Measurements from ENCODE around the gene GIT1.
A peak's percentile ranks its signal among the peaks of the same experiment; 100 is the strongest.

The GIT1 gene

DNA sequence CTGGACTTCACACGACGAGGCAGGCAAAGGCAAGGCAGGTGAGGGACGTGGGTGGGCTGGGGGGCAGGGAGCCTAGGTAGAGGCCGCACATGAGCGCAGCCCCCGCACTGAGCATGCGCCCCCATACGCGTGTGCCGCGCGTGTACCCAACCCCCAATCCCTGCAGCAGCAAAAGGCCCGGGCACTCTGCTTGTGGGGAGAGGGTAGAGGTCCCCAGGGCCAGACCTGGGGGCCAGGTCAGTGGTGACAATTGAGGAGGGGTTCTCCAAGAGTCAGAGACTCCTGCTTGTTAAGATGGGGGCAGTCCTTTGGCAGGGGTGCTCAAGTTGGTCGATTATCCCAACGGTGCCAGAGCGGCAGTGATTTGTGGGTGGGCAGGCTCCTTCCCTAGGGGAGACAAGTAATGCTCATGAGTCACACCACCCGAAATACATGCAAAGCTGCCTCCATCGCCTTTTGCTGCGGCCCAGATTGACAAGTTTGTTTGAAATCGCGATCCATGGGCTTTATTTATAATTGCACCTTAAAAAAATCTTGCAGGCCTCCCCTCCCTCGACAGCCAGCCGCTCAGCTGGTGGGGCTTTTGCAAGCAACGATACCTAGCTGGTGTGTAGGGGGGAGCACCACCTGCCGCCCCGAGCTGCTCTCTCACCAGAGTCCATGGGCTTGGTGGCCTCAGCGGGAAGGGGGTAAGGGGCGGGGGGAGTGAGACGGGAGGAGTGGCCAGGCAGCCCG, 1.1 kb upstream of the GIT1 start:
- Mint-ChIP-seq H3K27ac (peak overlapping the region; percentile 88), H3K36me3 (no peaks in the 10 kb centered on the region), H3K4me1 (peaks cover 76% of the 10 kb centered on the region), H3K9me3 (no peaks in the 10 kb centered on the region), H3K4me3 (peak overlapping the region; percentile 80)
- ATAC-seq (no peak), DNase-seq (ENCODE audit: low spot score in 2 of 2) (no peak)

DNA sequence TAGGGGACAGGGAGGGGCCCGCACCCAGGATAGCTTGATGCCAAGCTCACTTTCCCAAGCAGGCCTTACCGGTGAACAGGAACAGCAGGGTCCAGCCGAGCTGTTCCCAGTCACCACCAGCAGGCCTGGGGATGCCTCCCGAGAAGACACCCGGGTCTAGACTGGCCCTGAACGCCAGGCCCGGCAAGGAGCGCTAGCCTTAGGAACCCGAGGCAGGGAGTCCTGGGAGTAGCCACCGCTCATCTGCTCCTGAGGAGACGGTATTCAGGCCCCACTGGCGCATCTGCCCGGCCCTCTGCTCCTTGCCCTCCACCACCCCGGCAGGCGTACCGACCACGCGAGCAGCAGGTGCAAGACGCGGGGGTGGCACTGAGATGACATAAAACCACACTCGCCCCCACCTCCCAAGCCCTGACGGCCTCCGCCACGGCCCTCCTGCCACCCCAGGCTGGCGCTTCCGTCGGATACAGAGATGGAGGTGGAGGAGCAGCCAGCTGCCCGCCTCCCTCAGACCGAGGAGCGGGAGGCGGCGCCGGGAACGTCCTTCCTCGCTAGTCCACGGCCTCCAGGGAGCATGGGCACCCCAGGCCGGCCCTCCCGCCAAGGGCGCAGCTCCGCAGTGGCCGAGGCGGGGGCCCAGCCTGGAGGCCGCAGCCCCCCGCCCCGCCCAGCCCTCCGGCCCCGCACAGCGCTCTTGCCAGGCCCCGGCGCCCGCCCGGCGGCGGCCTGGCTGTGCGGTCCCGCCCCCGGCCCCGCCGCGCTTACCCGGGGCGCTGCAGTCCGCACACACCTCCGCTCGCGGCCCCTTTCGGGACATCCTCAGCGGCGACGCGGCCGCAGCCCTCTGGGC, 661 bp downstream of the GIT1 start:
- Mint-ChIP-seq H3K4me1 (peaks cover 79% of the 10 kb centered on the region), H3K36me3 (no peaks in the 10 kb centered on the region), H3K27ac (peak overlapping the region; percentile 90), H3K9me3 (no peaks in the 10 kb centered on the region), H3K4me3 (peak overlapping the region; percentile 90)
- DNase-seq (ENCODE audit: low spot score in 2 of 2) (peak in 1 of 2 donors; percentile 77), ATAC-seq (peak; percentile 48)

DNA sequence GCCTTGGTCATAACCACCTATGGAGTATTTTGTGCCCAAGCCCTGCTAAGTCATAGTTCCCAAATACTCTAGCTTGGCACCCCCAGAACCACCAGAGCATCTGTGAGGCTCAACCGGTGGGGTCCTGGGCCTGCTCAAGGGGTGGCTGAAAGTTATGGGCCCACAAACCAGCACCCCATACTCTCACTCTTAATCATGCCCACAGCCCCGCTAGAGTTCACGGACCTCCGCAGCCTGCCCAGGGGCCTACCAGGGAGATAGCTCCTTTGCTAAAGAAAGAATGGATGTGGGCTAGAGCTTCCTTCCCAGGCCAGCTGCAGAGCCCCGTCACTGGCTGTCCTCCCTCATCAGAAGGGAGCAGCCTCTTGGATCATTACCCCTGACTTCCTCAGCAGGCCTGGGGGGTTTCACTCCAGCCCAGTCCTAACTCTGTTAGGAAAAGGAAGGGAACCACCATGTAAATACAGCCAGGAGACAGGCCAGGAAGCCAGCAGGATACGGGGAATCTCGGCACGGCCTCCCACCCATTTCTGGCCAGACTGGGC, 1.4 kb downstream of the GIT1 start:
- H3K36me3 Mint-ChIP-seq: peaks cover under 1% of the 10 kb centered on the region
- H3K9me3 Mint-ChIP-seq: no peaks in the 10 kb centered on the region
- peak overlapping the region; percentile 90 for H3K27ac Mint-ChIP-seq
- peak overlapping the region; percentile 90 for H3K4me3 Mint-ChIP-seq
- DNase-seq (ENCODE audit: low spot score in 2 of 2): no peak
- peaks cover 83% of the 10 kb centered on the region for H3K4me1 Mint-ChIP-seq
- no peak for ATAC-seq

DNA sequence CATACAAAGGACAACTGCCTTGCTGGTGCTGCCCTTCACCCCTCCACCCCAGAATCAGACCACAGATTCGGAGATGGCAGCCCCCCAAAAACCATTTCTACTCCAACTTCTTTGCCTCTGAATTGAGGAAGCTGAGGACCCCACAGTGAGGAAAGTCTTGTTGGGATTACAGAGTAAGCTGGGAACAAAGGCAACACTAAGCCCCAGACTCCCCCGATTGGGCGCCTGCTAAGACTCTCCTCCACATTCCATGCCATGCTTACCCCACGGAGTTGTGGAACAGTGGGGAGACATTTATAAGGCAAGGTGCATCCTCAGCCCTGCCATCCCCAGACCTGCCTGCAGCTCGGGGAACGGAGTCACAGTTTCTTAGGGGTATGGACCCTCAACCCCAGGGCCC, 1.9 kb downstream of the GIT1 start:
- Mint-ChIP-seq H3K4me1 (peaks cover 80% of the 10 kb centered on the region), H3K9me3 (no peaks in the 10 kb centered on the region), H3K27ac (peak overlapping the region; percentile 90), H3K36me3 (peaks cover 5% of the 10 kb centered on the region), H3K4me3 (peak overlapping the region; percentile 90)
- DNase-seq (ENCODE audit: low spot score in 2 of 2) (no peak), ATAC-seq (no peak)

DNA sequence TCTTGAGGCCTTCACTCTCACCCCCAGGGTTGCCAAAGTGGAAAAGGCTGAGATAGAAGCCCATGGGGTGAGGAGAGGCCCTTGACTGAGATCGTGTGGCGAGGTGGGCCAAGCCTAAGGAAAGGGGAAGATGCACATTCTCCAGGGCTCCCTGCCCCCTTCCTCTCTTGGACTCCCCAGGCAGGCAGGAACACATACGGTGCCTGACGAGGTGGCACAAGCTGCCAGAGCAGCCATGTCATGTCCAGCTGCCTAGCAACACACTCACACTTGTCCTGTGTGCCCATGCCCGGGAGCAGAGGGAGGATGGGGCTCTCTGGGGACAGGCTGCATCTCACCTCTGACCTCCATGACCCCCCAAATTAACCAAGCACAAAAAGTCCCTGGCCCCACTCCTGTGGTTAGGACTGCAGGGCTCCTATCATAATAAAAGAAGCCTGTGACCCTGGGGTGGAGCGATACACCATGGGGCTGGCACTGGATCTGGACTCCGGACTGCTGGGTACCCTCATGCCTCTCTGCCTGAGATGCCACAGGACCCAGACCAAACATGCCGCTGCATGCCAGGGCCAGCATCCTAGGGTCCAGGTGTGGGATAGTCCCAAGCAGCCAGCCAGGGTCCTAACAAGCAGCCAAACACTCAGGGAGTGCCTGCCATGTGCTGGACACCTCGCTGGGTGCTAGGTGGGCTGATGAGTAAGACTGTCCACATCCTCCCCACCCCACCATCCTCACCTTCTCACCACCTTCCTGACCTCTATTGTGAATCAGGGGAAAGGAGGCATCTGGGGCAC, 2.6 kb downstream of the GIT1 start:
- ATAC-seq (no peak), DNase-seq (ENCODE audit: low spot score in 2 of 2) (no peak)
- Mint-ChIP-seq H3K4me1 (peaks cover 72% of the 10 kb centered on the region), H3K36me3 (peaks cover 11% of the 10 kb centered on the region), H3K9me3 (no peaks in the 10 kb centered on the region), H3K27ac (peak overlapping the region; percentile 90), H3K4me3 (peak overlapping the region; percentile 90)

DNA sequence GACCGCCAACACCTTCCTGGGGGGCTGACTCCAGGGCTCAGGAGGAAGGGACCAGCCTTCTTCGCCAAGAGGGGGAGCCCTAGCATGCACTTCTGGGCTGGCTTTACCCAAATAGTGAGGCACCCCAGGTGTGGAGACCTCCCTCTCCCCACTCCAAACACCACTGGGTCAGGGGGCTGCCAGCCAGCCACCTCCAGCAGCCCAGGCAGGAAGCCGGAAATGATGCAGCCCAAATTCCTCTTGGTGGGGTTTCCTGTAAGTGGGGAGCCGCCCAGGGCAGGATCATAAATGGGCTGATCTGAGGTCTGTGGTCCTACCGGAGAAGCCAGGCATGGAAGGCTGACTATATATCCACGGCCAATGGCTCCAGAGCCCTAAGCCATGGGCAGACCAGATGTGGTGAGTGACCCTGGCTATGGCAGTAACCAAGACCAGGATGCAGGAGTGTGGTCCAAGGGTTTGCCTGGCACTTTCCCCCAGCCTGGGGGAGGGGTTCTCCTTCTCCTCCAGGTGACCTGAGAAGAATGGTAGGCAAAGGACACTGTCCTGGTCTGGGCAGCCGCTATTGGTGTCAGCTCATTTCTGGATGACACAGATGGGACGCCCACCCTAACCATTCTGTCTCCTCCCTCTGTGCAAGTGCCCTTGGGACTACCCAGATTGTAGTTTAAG, 4.2 kb downstream of the GIT1 start:
- peaks cover 22% of the 10 kb centered on the region for H3K36me3 Mint-ChIP-seq
- DNase-seq (ENCODE audit: low spot score in 2 of 2) (no peak), ATAC-seq (no peak)
- peak overlapping the region; percentile 82 for H3K27ac Mint-ChIP-seq
- no peaks in the 10 kb centered on the region for H3K9me3 Mint-ChIP-seq
- peak overlapping the region; percentile 35 for H3K4me3 Mint-ChIP-seq
- H3K4me1 Mint-ChIP-seq: peaks cover 67% of the 10 kb centered on the region

DNA sequence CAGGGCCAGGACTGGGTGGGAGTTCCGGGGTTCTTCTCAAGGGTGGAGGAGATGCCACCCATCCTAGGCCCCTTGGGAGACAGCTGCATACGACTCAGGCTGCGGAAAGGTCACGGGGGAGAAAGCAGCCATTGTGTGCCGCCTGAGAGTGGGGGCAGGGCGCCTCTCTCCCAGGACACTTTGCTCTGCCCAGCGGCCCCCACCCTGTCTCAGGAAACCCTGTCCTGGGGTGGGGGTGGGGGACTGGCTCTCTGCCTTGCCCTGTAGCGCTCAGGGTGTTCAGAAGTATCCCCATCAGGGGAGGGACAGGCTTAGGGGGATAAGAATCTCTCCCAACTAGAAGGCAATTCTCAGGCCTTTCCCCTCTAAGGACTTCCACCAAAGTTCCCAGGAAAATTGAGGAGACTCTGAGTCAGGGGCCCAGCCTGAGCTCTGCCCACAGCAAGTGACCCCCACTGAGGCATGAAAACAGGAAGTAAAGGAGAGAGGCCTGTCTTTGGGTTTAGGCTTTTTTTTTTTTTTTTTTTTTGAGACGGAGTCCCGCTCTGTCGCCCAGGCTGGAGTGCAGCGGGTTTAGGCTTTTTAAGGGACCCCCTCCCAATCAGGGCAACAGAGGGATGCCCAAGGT, 4.9 kb downstream of the GIT1 start:
- Mint-ChIP-seq H3K4me1 (peaks cover 66% of the 10 kb centered on the region), H3K9me3 (no peaks in the 10 kb centered on the region), H3K27ac (peak overlapping the region; percentile 82), H3K4me3 (peak overlapping the region; percentile 35), H3K36me3 (peaks cover 26% of the 10 kb centered on the region)
- no peak for ATAC-seq
- DNase-seq (ENCODE audit: low spot score in 2 of 2): no peak

DNA sequence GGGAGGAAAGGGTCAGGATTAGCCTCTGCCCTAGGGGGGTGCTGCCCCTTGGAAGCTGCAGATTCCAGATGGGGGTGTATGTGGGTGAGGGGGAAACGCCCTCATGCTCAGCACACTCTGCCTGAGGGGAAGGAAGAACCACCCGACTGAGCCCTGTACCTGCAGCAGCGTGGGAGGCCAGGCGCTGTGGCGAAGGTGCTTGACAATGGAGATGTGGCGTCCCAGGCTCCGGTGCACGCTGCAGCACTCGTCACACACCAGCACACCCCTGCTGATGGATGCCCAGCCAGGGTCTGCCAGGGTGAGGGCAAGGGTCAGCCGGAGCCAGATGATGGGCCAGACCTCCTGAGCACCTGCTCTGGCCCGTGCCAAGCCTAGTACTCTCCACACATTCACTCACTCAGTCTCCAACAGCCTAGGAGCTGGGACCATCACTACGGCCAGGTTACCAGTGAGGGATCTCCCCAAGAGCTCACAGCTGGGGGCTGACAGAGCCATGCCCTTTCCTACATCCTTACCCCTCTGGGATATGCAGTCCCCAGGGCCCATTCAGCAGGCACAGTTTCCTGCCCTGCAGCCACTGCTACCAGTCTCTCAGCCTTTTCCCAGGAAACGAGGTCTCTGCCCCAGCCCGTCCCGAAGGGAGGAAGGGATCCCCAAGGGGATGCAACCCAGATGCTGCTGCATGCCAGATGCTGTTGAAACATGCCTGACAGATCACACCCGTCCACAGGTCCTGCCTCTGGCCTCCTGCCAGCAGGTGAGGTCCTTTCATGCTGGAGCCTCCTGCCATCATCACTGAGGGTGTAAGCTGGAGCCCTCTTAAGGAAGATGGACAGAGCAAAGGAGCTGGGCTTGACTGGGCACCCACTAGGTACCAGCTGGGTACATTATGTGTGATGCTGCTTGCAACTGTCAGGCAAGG, 5.9 kb downstream of the GIT1 start:
- H3K36me3 Mint-ChIP-seq: peaks cover 36% of the 10 kb centered on the region
- no peak overlapping the region for H3K4me3 Mint-ChIP-seq
- H3K9me3 Mint-ChIP-seq: no peaks in the 10 kb centered on the region
- DNase-seq (ENCODE audit: low spot score in 2 of 2) (no peak), ATAC-seq (no peak)
- H3K27ac Mint-ChIP-seq: peak overlapping the region; percentile 82
- peaks cover 66% of the 10 kb centered on the region for H3K4me1 Mint-ChIP-seq

DNA sequence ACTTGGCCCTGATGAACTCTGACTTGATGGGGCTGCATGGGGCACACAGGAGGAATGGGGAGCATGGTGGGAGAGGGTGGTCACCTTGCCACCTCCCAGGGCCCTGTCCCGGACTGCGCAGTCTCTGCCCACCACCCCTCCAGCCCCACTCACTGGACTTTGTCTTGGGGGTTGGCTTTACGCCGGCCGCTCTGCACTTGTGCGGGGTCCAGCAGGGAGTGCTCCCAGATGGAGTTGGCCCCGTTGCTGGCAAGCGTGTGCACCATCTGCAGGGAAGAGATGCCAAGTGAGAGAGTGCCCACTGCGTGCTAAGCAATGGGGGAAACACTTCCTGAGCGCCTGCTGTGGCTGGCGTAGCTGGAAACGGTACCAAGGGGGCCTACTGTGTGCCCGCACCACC, 6.7 kb downstream of the GIT1 start:
- DNase-seq (ENCODE audit: low spot score in 2 of 2) (no peak), ATAC-seq (no peak)
- Mint-ChIP-seq H3K9me3 (no peaks in the 10 kb centered on the region), H3K4me1 (peaks cover 59% of the 10 kb centered on the region), H3K4me3 (no peak overlapping the region), H3K27ac (peak overlapping the region; percentile 48), H3K36me3 (peaks cover 44% of the 10 kb centered on the region)

DNA sequence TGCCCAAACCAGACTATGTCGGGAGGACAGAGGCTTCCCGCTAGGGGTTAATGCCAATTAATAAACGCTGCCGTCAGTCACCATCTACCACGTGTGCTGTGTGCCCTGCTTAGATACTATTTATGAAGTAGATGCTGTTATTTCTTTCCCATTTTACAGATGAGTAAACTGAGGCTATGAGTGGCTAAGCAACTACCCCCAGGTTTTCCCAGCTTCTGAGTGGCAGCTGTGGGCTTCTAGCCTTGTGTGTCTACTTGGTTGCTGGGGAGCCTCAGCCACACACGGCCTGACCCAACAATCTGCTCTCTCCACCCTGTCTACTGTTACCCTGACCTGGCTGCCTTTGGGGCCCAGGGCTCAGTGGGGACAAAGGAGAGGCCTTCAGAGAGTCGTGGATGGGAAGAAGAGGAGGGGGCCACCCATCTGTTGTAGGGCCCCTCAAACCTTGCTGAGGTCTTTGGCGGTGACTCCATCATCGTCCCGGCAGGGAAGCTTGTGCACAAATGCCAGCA, 7.1 kb downstream of the GIT1 start:
- Mint-ChIP-seq H3K27ac (peak overlapping the region; percentile 48), H3K4me3 (no peak overlapping the region), H3K4me1 (peaks cover 54% of the 10 kb centered on the region), H3K9me3 (no peaks in the 10 kb centered on the region), H3K36me3 (peaks cover 48% of the 10 kb centered on the region)
- no peak for ATAC-seq
- no peak for DNase-seq (ENCODE audit: low spot score in 2 of 2)

DNA sequence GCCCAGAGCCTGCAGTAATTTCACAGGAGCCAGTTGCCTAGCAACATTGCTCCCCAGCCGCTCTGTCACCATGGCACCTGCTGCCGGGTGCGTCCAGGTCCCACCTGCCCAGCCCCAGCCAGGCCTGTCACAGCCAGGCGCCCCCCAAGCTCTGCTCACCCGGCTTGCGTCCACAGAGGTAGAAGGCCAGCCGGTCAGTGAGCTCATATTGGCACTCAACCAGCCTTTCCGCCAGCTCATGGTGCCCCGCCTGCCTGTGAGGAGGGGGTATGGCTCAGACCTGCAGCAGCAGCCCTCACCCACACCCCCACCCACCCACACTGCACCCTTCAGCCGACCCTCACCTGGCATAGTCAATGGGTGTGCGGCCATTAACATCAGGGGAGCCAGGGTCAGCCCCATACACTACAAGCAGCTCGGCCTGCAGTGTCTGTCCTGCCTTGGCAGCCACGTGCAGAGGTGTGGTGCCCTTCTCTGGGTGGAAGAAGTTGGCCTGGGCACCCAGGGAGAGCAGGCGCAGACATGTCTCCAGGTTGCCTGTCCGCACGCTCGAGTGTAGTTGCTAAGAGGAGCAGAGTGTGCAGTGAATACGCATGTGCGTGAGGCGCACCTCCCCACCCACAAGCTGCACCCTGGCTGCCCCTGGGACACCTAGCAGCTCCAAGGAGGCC, 7.7 kb downstream of the GIT1 start:
- H3K4me1 Mint-ChIP-seq: peaks cover 48% of the 10 kb centered on the region
- H3K4me3 Mint-ChIP-seq: no peak overlapping the region
- DNase-seq (ENCODE audit: low spot score in 2 of 2) (no peak), ATAC-seq (no peak)
- no peak overlapping the region for H3K27ac Mint-ChIP-seq
- no peaks in the 10 kb centered on the region for H3K9me3 Mint-ChIP-seq
- peaks cover 49% of the 10 kb centered on the region for H3K36me3 Mint-ChIP-seq

DNA sequence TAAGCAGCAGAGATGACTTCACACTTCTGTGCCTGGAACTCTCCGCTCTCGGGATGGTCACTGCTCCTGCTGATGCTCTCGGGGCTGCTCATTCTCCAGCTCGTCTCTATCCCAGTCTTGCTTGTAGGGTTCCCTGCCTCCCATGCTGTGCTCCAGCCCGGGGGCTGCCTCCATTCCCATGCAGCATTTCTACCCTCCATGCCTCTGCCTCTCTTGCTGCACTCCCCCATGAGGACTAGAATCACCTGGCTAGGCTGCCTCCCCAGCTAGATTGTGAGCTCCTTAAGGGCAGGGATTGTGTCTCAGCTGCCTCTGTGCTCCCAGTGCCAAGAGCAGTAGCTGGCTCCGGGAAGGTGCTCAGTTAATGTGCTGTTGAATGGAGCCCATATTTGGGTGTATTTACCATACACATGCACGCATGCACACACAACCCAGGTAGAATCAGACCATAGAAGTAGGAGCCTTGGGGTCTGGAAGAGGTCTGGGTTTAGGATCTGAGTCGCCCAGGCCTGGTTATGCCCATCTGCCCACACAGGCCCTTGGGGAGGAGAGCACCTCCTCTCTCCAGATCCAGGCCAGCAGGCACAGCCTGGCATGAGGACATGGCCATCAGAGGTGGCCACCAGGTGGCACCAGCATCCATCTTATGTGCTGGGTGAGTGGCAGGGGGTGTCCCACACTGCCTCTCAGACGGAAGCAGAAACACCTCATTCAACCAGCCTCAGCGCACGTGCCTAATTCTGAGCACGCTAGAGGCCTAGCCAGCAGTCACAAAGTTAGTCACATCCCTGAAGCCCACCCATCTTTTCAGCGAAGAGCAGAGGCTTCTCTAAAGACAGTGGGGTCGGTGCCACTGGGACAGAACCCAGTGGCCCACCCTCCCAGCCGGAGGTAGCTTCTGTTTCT, 9.3 kb downstream of the GIT1 start:
- Mint-ChIP-seq H3K36me3 (peaks cover 62% of the 10 kb centered on the region), H3K4me3 (no peak overlapping the region), H3K4me1 (peaks cover 35% of the 10 kb centered on the region), H3K27ac (peak overlapping the region; percentile 36), H3K9me3 (no peaks in the 10 kb centered on the region)
- ATAC-seq (peak; percentile 95), DNase-seq (ENCODE audit: low spot score in 2 of 2) (peak; percentile 84 to 93)
